ENCODE measurements around the gene LY6G6D. TPM values are rescaled to one million over a fixed set of nuclear protein-coding genes. Genes with fewer than 3 reads are reported as not detected.

LY6G6D gene
- total and polyA plus RNA-seq, 4 donors: not detected

- DNase-seq (ENCODE audit: low spot score): no peak
- peak; percentile 18 for TF ChIP-seq CTCF (IDR thresholded peaks at IDR 0.05; ENCODE audit: low read depth, low read length, missing input control)
- TF ChIP-seq RAD21 (IDR thresholded peaks at IDR 0.05): peak in 1 of 2 donors; percentile 39
- TF ChIP-seq FOXA1 (IDR thresholded peaks at IDR 0.05): no peak
- H3K4me3 ChIP-seq (ENCODE audit: low read depth in 1 of 3, low read length in 3 of 3): no peak overlapping the region
- H3K36me3 ChIP-seq (ENCODE audit: control insufficient read depth in 4 of 4, insufficient read depth in 3 of 4, low read depth in 1 of 4, low read length in 3 of 4): no peaks in the 10 kb centered on the region
- no peaks in the 10 kb centered on the region for H3K27me3 ChIP-seq (ENCODE audit: control insufficient read depth in 4 of 4, insufficient read depth in 4 of 4, low read length in 3 of 4)
- H3K4me1 ChIP-seq (ENCODE audit: control insufficient read depth in 4 of 4, insufficient read depth in 4 of 4, low read length in 3 of 4): no peaks in the 10 kb centered on the region
- H3K27ac ChIP-seq (ENCODE audit: low read depth in 1 of 2, low read length in 2 of 2): no peak overlapping the region
- no peaks in the 10 kb centered on the region for H3K9me3 ChIP-seq (ENCODE audit: control insufficient read depth in 4 of 4, low read length in 3 of 4)
- 67% methylated on average over 10 of the region's 10 CpGs for WGBS
- no peak overlapping the region for H3K9ac ChIP-seq (ENCODE audit: low read depth in 1 of 2, low read length in 2 of 2)
These were observed 2.5 kb downstream of the LY6G6D start for GRCh38 chr6:31717499-31718222.

DNA sequence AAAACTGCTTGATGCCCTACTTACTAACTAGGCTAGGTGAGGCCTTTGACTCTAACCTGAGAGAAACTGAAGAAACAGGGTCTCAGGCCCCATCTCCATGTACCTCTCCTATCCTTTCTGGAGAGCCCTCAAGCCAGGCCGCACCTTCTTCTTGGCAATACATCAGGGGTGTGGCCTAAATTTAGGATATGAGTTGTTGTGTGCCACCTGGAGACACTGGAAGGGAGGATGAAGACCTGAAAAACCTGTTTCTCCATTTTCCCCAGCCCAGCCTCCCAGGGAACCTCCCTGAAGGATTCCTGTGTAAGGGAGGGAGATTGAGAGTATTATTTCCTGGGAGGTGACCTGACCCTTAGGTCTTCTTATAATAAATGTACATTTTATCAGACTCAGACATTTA lies 3.1 kb downstream of the LY6G6D start:
- Histone ChIP-seq H3K27me3 (ENCODE audit: control insufficient read depth in 4 of 4, insufficient read depth in 4 of 4, low read length in 3 of 4) (no peaks in the 10 kb centered on the region), H3K27ac (ENCODE audit: low read depth in 1 of 2, low read length in 2 of 2) (no peak overlapping the region), H3K9me3 (ENCODE audit: control insufficient read depth in 4 of 4, low read length in 3 of 4) (no peaks in the 10 kb centered on the region), H3K4me1 (ENCODE audit: control insufficient read depth in 4 of 4, insufficient read depth in 4 of 4, low read length in 3 of 4) (no peaks in the 10 kb centered on the region), H3K36me3 (ENCODE audit: control insufficient read depth in 4 of 4, insufficient read depth in 3 of 4, low read depth in 1 of 4, low read length in 3 of 4) (no peaks in the 10 kb centered on the region), H3K4me3 (ENCODE audit: low read depth in 1 of 3, low read length in 3 of 3) (no peak overlapping the region), H3K9ac (ENCODE audit: low read depth in 1 of 2, low read length in 2 of 2) (no peak overlapping the region)
- TF ChIP-seq RAD21 (IDR thresholded peaks at IDR 0.05) (no peak), YY1 (IDR thresholded peaks at IDR 0.05) (no peak), RXRA (IDR thresholded peaks at IDR 0.05) (no peak), NR2F2 (IDR thresholded peaks at IDR 0.05) (no peak), HNF4G (IDR thresholded peaks at IDR 0.05) (no peak), MAX (IDR thresholded peaks at IDR 0.05) (no peak)
- TF ChIP-seq, protein P1, sequence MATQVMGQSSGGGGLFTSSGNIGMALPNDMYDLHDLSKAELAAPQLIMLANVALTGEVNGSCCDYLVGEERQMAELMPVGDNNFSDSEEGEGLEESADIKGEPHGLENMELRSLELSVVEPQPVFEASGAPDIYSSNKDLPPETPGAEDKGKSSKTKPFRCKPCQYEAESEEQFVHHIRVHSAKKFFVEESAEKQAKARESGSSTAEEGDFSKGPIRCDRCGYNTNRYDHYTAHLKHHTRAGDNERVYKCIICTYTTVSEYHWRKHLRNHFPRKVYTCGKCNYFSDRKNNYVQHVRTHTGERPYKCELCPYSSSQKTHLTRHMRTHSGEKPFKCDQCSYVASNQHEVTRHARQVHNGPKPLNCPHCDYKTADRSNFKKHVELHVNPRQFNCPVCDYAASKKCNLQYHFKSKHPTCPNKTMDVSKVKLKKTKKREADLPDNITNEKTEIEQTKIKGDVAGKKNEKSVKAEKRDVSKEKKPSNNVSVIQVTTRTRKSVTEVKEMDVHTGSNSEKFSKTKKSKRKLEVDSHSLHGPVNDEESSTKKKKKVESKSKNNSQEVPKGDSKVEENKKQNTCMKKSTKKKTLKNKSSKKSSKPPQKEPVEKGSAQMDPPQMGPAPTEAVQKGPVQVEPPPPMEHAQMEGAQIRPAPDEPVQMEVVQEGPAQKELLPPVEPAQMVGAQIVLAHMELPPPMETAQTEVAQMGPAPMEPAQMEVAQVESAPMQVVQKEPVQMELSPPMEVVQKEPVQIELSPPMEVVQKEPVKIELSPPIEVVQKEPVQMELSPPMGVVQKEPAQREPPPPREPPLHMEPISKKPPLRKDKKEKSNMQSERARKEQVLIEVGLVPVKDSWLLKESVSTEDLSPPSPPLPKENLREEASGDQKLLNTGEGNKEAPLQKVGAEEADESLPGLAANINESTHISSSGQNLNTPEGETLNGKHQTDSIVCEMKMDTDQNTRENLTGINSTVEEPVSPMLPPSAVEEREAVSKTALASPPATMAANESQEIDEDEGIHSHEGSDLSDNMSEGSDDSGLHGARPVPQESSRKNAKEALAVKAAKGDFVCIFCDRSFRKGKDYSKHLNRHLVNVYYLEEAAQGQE (IDR thresholded peaks at IDR 0.05): no peak
- TF ChIP-seq, protein P2, sequence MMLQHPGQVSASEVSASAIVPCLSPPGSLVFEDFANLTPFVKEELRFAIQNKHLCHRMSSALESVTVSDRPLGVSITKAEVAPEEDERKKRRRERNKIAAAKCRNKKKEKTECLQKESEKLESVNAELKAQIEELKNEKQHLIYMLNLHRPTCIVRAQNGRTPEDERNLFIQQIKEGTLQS (IDR thresholded peaks at IDR 0.05): no peak
- no peak for DNase-seq (ENCODE audit: low spot score)
- WGBS: 83% methylated on average over 1 of the region's 1 CpG

GRCh38 chr6:31719001-31719400 lies 3.9 kb downstream of the LY6G6D start:
- no peak for DNase-seq (ENCODE audit: low spot score)
- Histone ChIP-seq H3K27me3 (ENCODE audit: control insufficient read depth in 4 of 4, insufficient read depth in 4 of 4, low read length in 3 of 4) (no peaks in the 10 kb centered on the region), H3K36me3 (ENCODE audit: control insufficient read depth in 4 of 4, insufficient read depth in 3 of 4, low read depth in 1 of 4, low read length in 3 of 4) (no peaks in the 10 kb centered on the region), H3K9ac (ENCODE audit: low read depth in 1 of 2, low read length in 2 of 2) (no peak overlapping the region), H3K4me1 (ENCODE audit: control insufficient read depth in 4 of 4, insufficient read depth in 4 of 4, low read length in 3 of 4) (no peaks in the 10 kb centered on the region), H3K9me3 (ENCODE audit: control insufficient read depth in 4 of 4, low read length in 3 of 4) (no peaks in the 10 kb centered on the region), H3K4me3 (ENCODE audit: low read depth in 1 of 3, low read length in 3 of 3) (no peak overlapping the region), H3K27ac (ENCODE audit: low read depth in 1 of 2, low read length in 2 of 2) (no peak overlapping the region)
- WGBS: 87% methylated on average over 6 of the region's 6 CpGs
- TF ChIP-seq HNF4A (conservative IDR thresholded peaks at IDR 0.05) (no peak), TAF1 (conservative IDR thresholded peaks at IDR 0.05) (no peak), EGR1 (IDR thresholded peaks at IDR 0.05; ENCODE audit: low read depth in 2 of 2) (no peak)
